Pulmonary artery endothelial cell (primary cell): ENCODE data around the gene PPP1R12B. TPM values are rescaled to one million over a fixed set of nuclear protein-coding genes. Genes with fewer than 3 reads are reported as not detected.

Experiments
- total RNA-seq: library from RNA; depleted of rRNA; stranded (reverse); fragments of >200 nt; gene quantifications from 2 replicates; pipeline ENCODE4 v1.2.3, GENCODE V29; 2014

PPP1R12B gene
- total RNA-seq, 1 donor from 2014 or later, result 5.2 TPM

Other genes starting within 250 kb of the PPP1R12B start
- gene GPR37L1, start 225.8 kb upstream of the PPP1R12B start, total RNA-seq, result not detected in 2 replicates
- gene ARL8A, start 204.0 kb upstream of the PPP1R12B start, total RNA-seq, result 28.1 and 29.5 TPM in 2 replicates
- 0.40 TPM in 1 of 2 replicates, not detected in the other for gene PTPN7, start 188.1 kb upstream of the PPP1R12B start, total RNA-seq
- gene LGR6, start 154.9 kb upstream of the PPP1R12B start, total RNA-seq, result not detected in 2 replicates
- gene UBE2T, start 6.8 kb upstream of the PPP1R12B start, total RNA-seq, result 35.2 and 51.3 TPM in 2 replicates